GM18526 (cell line): ENCODE measurements around the gene ASMTL.
A peak's percentile ranks its signal among the peaks of the same experiment; 100 is the strongest.

Experiments
- POLR2A ChIP-seq: IDR thresholded peaks from 3 replicates; pipeline ENCODE4 v1.6.1; 2011; ENCODE audit not compliant: insufficient read length; ENCODE audit errors: extremely low read depth

ASMTL gene

GRCh38 chrX:1423215-1423614 lies 29.5 kb downstream of the ASMTL start:
- TF ChIP-seq POLR2A, result no peak

GRCh38 chrX:1422135-1422465 lies 30.6 kb downstream of the ASMTL start:
- TF ChIP-seq POLR2A, result no peak

- peak; percentile 4 for TF ChIP-seq POLR2A
Measured at GRCh38 chrX:1421433-1422134, 31.1 kb downstream of the ASMTL start.

DNA sequence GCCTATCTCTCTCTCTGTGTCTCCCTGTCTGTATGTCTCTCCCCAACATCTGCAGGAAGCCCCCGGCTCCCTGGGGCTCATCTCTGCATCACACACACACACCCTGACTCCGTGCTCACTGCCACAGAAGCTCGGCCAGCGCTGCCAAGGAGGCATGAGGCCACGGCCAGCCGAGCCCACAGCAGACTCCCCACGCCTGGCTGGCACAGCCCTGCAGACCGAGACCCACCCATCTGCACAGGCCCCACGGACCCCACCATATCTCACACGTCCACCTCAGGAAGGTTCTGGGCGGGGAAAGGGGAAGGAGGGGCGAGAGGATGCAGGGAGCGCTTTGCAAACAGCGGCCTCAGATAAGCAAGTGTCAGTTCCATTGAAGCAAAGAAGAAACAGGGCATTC lies 32.3 kb downstream of the ASMTL start:
- peak; percentile 18 for TF ChIP-seq POLR2A

DNA sequence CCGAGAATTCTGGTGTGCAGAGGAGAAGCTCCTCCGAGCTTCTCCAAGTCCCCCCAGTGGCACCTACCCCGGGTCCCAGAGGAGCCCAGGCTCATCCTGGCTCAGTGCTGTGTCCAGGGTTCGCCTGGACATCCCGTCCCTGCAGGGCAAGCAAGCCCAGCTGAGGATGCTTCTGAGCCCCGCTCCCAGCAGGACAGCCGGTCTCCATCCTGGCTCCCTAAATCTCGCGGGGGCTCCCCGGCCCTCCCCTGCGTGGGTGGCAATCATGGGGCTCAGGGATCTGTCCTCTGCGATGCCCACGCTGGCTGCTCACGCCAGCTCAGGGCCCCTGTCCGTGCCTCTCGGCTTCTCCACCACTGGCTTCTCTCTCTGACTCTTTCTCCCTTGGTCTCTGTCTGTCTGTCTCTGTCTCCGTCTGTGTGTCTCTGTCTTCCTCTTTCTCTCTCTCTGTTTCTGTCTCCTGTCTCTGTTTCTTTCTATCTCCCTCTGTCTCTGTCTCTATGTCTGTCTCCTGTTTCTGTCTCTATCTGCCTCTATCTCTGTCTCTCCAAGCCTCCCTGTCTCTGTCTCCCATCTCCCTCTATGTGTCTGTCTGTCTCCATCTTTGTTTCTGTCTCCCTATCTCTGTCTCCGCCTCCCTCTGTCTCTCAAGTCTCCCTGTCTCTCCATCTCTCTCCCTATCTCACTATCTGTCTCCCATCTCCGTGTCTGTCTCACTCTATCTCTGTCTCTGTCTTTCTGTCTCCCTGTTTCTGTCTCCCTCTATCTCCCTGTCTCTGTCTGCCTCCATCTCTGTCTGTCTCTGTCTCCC lies 33.0 kb downstream of the ASMTL start:
- TF ChIP-seq POLR2A, result no peak

DNA sequence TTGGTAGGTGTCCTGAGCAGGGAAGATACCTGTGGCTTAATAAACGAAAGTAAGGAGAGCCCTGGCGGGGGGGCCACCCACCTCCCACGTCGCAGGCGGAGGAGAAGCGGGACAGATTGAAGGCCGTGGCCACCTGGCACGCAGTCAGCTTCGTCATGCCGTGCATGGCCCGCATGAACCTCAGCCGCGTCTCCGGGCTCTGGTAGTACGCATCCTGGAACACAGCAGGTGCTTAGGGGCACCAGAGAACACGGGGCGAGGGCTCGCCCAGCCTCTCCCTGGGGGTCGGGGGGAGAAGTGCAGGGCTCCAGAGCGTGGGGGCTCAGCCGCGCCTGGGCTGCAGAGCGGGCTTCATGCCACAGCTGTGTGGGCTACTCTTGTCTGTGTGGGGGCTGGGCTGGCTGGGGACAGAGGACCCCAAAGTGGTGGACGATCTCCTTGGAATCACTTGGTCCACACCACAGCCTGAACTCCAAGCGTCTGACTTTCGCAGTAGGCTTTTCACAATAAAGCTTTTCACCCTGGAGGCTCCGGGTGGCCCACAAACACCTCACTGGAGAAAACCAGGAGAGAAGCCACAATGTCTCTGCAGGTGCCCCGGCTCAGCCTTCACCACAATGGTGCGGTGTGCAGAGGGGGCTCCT lies 33.7 kb downstream of the ASMTL start:
- TF ChIP-seq POLR2A, result peak; percentile 12

DNA sequence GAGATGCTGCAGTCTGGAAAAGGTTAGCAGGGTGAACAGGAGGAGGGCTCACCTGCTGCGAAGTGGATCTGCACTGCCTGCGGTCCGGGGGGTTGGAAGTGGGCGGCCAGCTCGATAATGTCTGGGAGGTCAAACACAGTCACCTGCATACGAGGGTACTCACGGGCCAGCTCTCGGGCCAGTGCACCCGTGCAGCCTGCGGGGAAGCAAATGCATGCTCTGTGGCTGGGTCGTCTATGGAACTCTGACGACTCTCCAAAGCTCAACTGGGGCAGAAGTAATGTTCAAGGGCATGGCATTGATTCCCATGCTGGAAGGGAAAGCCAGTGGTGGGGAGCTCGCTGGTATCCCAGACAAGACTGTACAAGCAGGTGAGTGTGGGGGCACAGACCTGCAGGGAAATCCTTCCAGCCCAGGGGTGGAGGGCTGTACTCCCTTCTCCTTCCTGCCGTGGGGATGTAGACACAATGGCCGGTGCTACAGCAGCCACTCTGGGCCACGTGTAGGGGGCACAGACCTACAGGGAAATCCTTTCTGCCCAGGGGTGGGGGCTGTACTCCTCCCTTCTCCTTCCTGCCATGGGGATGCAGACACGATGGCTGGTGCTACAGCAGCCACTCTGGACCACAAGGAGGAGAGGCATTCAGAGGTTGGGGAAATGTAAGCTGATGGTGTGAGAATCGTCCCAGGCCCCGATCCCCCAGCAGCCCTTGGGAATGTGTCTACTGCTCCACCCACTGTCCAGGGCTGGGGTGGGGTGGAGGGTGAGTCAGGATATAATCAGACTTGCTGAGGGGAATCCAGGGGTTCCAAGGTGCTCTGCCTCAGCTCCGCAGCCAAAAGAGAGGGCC lies 34.6 kb downstream of the ASMTL start:
- no peak for TF ChIP-seq POLR2A

DNA sequence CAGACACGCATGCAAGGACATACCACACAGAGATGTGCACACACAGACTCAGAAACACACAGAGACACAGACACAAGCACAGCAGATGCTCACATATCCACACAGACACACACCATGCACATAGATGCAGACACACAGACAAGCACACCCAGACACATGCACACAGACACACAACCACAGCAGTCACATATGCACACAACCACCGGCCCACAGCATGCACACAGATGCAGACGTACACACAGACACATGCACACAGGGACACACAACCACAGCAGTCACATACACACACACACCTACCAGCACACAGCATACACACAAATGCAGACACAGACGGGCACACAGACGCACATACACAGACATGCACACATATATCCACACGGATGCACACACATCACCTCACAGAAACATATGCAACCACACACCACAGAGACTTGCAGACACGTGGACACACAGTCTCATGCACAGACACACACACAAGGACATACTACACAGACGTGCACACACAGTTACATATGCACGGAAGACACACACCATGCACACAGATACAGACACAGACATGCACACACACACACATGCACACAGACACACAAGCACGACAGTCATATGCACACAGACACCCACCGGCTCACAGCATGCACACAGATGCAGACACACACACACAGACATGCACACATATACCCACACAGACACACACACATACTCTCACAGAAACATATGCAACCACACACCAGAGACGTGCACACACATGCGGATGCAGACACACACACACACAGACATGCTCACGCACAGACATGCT lies 35.5 kb downstream of the ASMTL start:
- no peak for TF ChIP-seq POLR2A

GRCh38 chrX:1416327-1416784 lies 36.4 kb downstream of the ASMTL start:
- TF ChIP-seq POLR2A, result no peak

- no peak for TF ChIP-seq POLR2A
Measured at GRCh38 chrX:1412551-1413161, 40.1 kb downstream of the ASMTL start.

DNA sequence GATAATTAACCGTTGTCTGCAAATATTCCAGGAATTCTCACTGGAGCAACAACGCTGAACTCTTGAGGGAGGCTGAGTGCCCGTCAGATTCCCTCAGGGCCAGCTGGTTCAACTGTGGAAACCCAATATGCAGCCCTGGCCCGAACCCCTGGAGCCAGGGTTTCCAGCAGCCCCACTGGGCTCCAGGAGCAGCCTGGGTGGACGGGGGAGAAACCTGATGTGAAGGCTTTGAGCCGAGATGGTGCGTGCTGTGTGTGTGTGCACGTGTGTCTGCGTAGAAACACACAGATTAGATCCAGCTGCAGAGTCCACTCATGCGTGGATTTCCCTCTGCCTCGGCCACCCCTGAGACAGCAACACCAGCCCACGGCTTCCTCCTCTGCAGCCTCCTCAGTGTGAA lies 41.4 kb downstream of the ASMTL start:
- TF ChIP-seq POLR2A, result no peak

DNA sequence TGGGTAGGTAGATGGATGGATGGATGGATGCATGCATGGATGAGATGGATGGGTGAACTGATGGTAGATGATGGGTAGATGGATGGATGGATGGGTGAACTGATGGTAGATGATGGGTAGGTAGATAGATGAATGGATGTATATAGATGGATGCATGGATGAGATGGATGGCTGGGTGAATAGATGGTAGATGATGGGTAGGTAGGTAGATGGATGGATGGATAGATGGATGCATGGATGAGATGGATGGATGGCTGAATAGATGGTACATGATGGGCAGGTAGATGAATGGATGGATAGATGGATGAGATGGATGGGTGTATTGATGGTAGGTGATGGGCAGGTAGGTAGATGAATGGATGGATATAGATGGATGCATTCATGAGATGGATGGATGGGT lies 45.7 kb downstream of the ASMTL start:
- TF ChIP-seq POLR2A, result no peak

GRCh38 chrX:1403228-1403627 lies 49.5 kb downstream of the ASMTL start:
- TF ChIP-seq POLR2A, result no peak

DNA sequence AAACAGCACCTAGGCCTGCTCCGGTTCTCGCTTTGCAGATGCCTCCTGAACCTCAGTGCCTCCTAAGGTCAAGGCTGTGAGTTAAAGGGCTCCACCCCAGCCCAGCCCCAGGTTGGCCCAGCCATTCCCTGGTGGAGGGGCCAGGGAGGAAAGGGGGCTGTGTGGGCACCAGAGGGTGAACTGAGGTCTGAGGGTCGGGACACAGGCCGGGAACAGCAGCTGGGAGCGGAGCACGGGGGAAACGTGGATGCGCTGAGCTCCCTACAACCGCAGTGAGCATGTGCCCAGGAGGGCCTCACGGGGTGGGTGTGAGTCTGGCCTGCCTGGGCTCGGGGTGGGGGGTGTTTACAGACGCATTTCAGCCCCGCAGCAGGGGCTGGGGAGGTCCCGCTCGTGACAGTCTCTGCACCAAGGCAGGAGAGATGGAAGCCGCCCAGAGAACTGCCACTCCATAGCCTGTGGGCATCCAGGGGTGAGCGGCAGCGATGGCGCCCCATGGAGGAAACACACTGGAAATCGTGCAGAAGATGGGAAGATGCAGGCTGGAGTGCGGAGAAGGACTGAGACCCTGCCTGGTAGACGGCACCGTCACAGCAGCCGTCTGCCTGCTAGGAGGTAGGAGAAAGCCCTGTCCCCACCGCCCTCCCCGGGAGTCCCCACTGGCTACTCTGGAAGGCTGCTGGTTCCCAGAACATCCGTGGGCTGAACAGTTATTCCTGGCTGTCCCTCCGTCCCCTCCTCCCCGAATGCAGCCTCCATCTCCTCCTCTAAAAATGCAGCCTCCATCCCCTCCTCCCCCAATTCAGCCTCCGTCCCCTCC lies 50.9 kb downstream of the ASMTL start:
- no peak for TF ChIP-seq POLR2A
